DOHH2 (cell line): Measurements from ENCODE around the gene DZIP1L.

Source experiments
- CTCF ChIP-seq: fragments of 200-600 bp; sonication (generic); IDR thresholded peaks from one replicate; pipeline ENCODE4 v1.5.1; 2014; ENCODE audit warnings: antibody characterized with exemption, mild to moderate bottlenecking, low read depth, low read length; ENCODE audit not compliant: poor library complexity, severe bottlenecking
- EZH2phosphoT487 ChIP-seq: fragments of 200-600 bp; sonication (generic); IDR thresholded peaks from 2 replicates; pipeline ENCODE4 v1.6.1; 2017; ENCODE audit warnings: borderline replicate concordance, mild to moderate bottlenecking, antibody characterized with exemption, low read length, moderate library complexity, mixed read lengths

DNA sequence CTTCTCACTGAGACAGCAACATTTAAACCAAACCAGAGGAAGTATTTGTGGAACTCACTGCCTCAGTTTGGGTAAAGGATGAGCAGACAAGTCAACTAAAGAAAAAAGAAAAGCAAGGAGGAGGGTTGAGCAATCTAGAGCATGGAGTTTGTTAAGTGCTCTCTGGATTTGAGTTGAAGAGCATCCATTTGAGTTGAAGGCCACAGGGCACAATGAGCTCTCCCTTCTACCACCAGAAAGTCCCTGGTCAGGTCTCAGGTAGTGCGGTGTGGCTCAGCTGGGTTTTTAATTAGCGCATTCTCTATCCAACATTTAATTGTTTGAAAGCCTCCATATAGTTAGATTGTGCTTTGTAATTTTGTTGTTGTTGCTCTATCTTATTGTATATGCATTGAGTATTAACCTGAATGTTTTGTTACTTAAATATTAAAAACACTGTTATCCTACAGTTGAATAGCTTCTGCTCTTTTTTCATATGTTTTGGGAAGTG lies 82.2 kb downstream of the DZIP1L start:
- no peak for TF ChIP-seq EZH2phosphoT487
- no peak for TF ChIP-seq CTCF
